ENCODE results near the gene MAP3K19.

Gene MAP3K19

DNA sequence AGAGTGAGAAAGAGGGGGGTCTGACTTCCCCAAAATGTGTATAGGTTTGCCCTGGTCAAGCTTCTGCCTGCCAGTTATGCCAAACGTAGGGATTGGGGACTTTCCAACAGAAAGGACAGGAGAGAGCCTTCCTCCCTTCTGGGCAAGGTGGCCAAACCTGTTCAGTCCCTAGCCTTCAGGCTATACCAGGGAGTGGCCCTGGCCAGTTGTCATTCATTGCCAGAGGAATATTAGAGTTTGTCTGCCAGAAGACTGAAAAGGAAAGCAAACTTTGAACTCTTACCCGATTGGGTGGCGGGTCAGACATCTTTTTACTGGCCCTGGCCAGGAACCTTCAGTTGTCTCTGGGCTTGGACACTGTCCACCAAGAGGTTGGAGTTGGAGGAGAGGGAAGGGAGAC lies 27.0 kb upstream of the MAP3K19 start:
- no peaks in the 10 kb centered on the region for H3K4me1 ChIP-seq (ENCODE audit: control insufficient read depth, insufficient read depth, low read length)
- no peaks in the 10 kb centered on the region for H3K27me3 ChIP-seq (ENCODE audit: control insufficient read depth, insufficient read depth, low read length)
- no peak overlapping the region for H3K4me3 ChIP-seq (ENCODE audit: low read depth, low read length)
- peaks cover 34% of the 10 kb centered on the region for H3K36me3 ChIP-seq (ENCODE audit: control insufficient read depth, insufficient read depth, low read length)
- H3K9ac ChIP-seq (ENCODE audit: low read length), result no peak overlapping the region
- no peak overlapping the region for H3K27ac ChIP-seq (ENCODE audit: low read depth, low read length)
- peaks cover 52% of the 10 kb centered on the region for H3K9me3 ChIP-seq (ENCODE audit: control insufficient read depth, insufficient read depth, low read depth, low read length)

GRCh38 chr2:135072125-135072997 lies 25.1 kb upstream of the MAP3K19 start:
- Histone ChIP-seq H3K27me3 (ENCODE audit: control insufficient read depth, insufficient read depth, low read length) (no peaks in the 10 kb centered on the region), H3K4me3 (ENCODE audit: low read depth, low read length) (no peak overlapping the region), H3K9ac (ENCODE audit: low read length) (no peak overlapping the region), H3K27ac (ENCODE audit: low read depth, low read length) (no peak overlapping the region), H3K9me3 (ENCODE audit: control insufficient read depth, insufficient read depth, low read depth, low read length) (peaks cover 61% of the 10 kb centered on the region), H3K36me3 (ENCODE audit: control insufficient read depth, insufficient read depth, low read length) (peaks cover 33% of the 10 kb centered on the region), H3K4me1 (ENCODE audit: control insufficient read depth, insufficient read depth, low read length) (no peaks in the 10 kb centered on the region)

DNA sequence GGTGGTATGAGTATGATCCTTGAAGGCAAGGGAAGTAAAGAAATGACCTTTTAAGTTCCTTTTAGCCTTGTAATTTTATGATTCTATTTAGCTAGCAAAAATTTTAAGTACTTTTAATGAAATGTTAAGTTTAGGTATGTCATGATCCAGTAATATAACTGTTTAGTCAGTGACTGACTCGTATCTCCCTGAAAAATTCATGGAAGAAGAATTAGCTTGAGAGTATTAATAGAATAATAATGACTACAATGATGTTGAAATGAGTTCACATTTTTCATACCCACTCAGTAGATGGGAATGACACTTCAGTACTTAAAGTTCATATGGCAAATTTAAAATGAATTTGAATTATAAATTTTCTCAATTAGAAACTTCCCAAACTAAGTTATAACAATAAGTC lies 19.5 kb upstream of the MAP3K19 start:
- Histone ChIP-seq H3K4me1 (ENCODE audit: control insufficient read depth, insufficient read depth, low read length) (no peaks in the 10 kb centered on the region), H3K4me3 (ENCODE audit: low read depth, low read length) (no peak overlapping the region), H3K9ac (ENCODE audit: low read length) (no peak overlapping the region), H3K27ac (ENCODE audit: low read depth, low read length) (no peak overlapping the region), H3K36me3 (ENCODE audit: control insufficient read depth, insufficient read depth, low read length) (peaks cover 28% of the 10 kb centered on the region), H3K9me3 (ENCODE audit: control insufficient read depth, insufficient read depth, low read depth, low read length) (peaks cover 29% of the 10 kb centered on the region), H3K27me3 (ENCODE audit: control insufficient read depth, insufficient read depth, low read length) (no peaks in the 10 kb centered on the region)

DNA sequence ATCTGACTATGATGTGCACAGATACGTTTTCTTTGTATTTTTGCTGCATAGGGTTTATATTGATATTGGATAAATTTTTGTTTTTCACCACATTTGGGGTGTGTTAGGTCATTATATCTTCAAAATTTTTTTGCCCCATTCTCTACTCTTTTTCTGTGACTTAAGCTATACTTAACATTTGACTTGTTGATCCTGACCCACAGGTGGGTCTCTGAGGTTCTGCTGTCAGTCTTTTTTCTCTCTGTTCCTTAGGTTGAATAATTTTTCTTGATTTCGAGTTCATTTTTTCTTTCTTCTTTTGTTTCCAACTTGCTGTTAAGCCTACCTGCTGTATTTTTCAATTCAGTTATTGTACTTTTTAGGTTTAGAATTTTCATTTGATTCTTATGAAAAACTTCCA lies 16.9 kb upstream of the MAP3K19 start:
- H3K36me3 ChIP-seq (ENCODE audit: control insufficient read depth, insufficient read depth, low read length), result peaks cover 38% of the 10 kb centered on the region

GRCh38 chr2:135063210-135063609 lies 16.0 kb upstream of the MAP3K19 start:
- Histone ChIP-seq H3K27me3 (ENCODE audit: control insufficient read depth, insufficient read depth, low read length) (no peaks in the 10 kb centered on the region), H3K36me3 (ENCODE audit: control insufficient read depth, insufficient read depth, low read length) (peaks cover 38% of the 10 kb centered on the region)

More for the DNA sequence above, 16.9 kb upstream of the MAP3K19 start:
- Histone ChIP-seq H3K27me3 (ENCODE audit: control insufficient read depth, insufficient read depth, low read length) (no peaks in the 10 kb centered on the region), H3K4me1 (ENCODE audit: control insufficient read depth, insufficient read depth, low read length) (no peaks in the 10 kb centered on the region), H3K4me3 (ENCODE audit: low read depth, low read length) (no peak overlapping the region), H3K27ac (ENCODE audit: low read depth, low read length) (no peak overlapping the region), H3K9ac (ENCODE audit: low read length) (no peak overlapping the region), H3K9me3 (ENCODE audit: control insufficient read depth, insufficient read depth, low read depth, low read length) (peaks cover 8% of the 10 kb centered on the region; the same call in 1 of the 2 replicates)

GRCh38 chr2:135059577-135059976 lies 12.3 kb upstream of the MAP3K19 start:
- Histone ChIP-seq H3K27ac (ENCODE audit: low read depth, low read length) (no peak overlapping the region), H3K27me3 (ENCODE audit: control insufficient read depth, insufficient read depth, low read length) (no peaks in the 10 kb centered on the region), H3K36me3 (ENCODE audit: control insufficient read depth, insufficient read depth, low read length) (peaks cover 38% of the 10 kb centered on the region), H3K4me1 (ENCODE audit: control insufficient read depth, insufficient read depth, low read length) (no peaks in the 10 kb centered on the region), H3K9ac (ENCODE audit: low read length) (no peak overlapping the region), H3K9me3 (ENCODE audit: control insufficient read depth, insufficient read depth, low read depth, low read length) (no peaks in the 10 kb centered on the region), H3K4me3 (ENCODE audit: low read depth, low read length) (no peak overlapping the region)

More at GRCh38 chr2:135063210-135063609, 16.0 kb upstream of the MAP3K19 start:
- Histone ChIP-seq H3K27ac (ENCODE audit: low read depth, low read length) (no peak overlapping the region), H3K9me3 (ENCODE audit: control insufficient read depth, insufficient read depth, low read depth, low read length) (no peaks in the 10 kb centered on the region; the same call in 1 of the 2 replicates), H3K4me3 (ENCODE audit: low read depth, low read length) (no peak overlapping the region), H3K4me1 (ENCODE audit: control insufficient read depth, insufficient read depth, low read length) (no peaks in the 10 kb centered on the region), H3K9ac (ENCODE audit: low read length) (no peak overlapping the region)

- no peak overlapping the region for H3K4me3 ChIP-seq (ENCODE audit: low read depth, low read length)
- no peak overlapping the region for H3K9ac ChIP-seq (ENCODE audit: low read length)
- H3K27me3 ChIP-seq (ENCODE audit: control insufficient read depth, insufficient read depth, low read length), result no peaks in the 10 kb centered on the region
- no peaks in the 10 kb centered on the region for H3K9me3 ChIP-seq (ENCODE audit: control insufficient read depth, insufficient read depth, low read depth, low read length)
- peak overlapping the region; percentile 70; the same call in 1 of the 2 replicates for H3K27ac ChIP-seq (ENCODE audit: low read depth, low read length)
- peaks cover 7% of the 10 kb centered on the region; the same call in 1 of the 2 replicates for H3K4me1 ChIP-seq (ENCODE audit: control insufficient read depth, insufficient read depth, low read length)
- peaks cover 26% of the 10 kb centered on the region for H3K36me3 ChIP-seq (ENCODE audit: control insufficient read depth, insufficient read depth, low read length)
Observed at GRCh38 chr2:135056790-135057189, 9.5 kb upstream of the MAP3K19 start.

DNA sequence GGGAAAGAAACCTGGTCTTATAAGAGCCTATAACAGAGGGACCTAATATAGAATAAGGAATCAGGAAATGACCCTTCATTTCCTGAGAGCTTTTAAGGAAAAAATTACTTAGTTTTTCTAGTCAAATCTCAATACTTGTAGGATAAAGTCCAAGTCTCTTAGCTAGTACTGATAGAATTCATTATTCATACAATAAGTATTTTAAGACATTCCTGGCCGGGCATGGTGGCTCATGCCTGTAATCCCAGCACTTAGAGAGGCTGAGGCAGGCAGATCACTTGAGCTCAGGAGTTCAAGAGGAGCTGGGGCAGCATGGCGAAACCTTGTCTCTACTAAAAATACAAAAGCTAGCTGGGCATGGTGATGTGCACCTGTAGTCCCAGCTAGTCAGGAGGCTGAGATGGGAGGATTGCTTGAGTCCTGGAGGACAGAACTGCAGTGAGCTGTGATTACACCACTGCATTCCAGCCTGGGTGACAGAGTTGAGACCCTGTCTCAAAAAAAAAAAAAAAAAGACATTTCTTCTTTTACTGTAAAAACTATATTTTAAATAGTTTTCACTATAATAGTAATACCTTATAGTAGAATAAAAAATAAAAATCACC lies 8.0 kb upstream of the MAP3K19 start:
- Histone ChIP-seq H3K4me1 (ENCODE audit: control insufficient read depth, insufficient read depth, low read length) (peaks cover 9% of the 10 kb centered on the region; the same call in 1 of the 2 replicates), H3K36me3 (ENCODE audit: control insufficient read depth, insufficient read depth, low read length) (peaks cover 12% of the 10 kb centered on the region), H3K9me3 (ENCODE audit: control insufficient read depth, insufficient read depth, low read depth, low read length) (no peaks in the 10 kb centered on the region), H3K27ac (ENCODE audit: low read depth, low read length) (no peak overlapping the region), H3K27me3 (ENCODE audit: control insufficient read depth, insufficient read depth, low read length) (no peaks in the 10 kb centered on the region), H3K9ac (ENCODE audit: low read length) (no peak overlapping the region), H3K4me3 (ENCODE audit: low read depth, low read length) (no peak overlapping the region)

GRCh38 chr2:135052997-135053474 lies 5.8 kb upstream of the MAP3K19 start:
- H3K36me3 ChIP-seq (ENCODE audit: control insufficient read depth, insufficient read depth, low read length), result no peaks in the 10 kb centered on the region
- H3K4me3 ChIP-seq (ENCODE audit: low read depth, low read length), result peak overlapping the region; percentile 95
- no peaks in the 10 kb centered on the region for H3K9me3 ChIP-seq (ENCODE audit: control insufficient read depth, insufficient read depth, low read depth, low read length)
- H3K27ac ChIP-seq (ENCODE audit: low read depth, low read length), result no peak overlapping the region
- H3K27me3 ChIP-seq (ENCODE audit: control insufficient read depth, insufficient read depth, low read length), result no peaks in the 10 kb centered on the region
- peak overlapping the region; percentile 25 for H3K9ac ChIP-seq (ENCODE audit: low read length)
- peaks cover 9% of the 10 kb centered on the region; the same call in 1 of the 2 replicates for H3K4me1 ChIP-seq (ENCODE audit: control insufficient read depth, insufficient read depth, low read length)

DNA sequence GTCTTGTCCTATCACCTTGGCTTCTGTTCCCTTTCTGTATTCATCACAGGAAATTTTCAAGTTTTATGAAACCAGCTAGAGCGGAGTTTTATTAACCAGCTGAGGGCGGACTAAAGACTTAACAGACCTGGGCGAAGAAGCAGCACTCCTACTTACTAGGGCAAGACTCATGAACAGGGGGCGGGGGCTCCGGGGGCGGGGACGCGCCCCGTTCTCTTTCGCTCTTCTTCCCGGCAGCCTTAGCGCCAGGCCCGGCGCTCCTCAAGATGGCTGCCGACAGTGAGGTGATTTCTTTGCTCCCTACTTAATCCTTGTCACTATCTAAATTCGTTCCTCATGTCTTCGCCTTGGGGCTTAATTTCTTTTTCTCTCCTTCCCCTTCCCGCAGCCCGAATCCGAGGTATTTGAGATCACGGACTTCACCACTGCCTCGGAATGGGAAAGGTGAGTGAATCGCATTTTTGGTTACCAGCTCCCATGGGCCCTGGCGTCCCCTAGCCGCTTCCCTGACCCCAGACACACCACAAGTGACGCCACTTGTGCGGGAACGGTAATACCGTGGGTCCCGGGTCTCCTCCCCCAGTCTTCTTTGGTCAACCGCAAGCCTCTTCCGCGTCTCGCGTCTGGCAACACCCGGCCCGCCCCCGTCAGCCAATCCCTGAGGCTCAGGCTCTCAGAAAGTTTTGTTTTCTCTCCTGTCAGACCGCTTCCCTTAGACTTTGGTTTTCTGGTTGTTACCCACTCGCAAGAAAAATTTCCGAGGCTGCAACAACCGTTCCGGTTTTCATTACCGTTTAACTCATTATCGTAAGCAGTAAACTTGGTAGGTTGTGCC lies 5.0 kb upstream of the MAP3K19 start, which contains the start of gene RAB3GAP1:
RAB3GAP1 (plus strand) TSS at position 251 of the 835 bp plus-strand sequence; CDS start at position 267, 16 bp downstream.
- no peaks in the 10 kb centered on the region for H3K9me3 ChIP-seq (ENCODE audit: control insufficient read depth, insufficient read depth, low read depth, low read length)
- no peaks in the 10 kb centered on the region for H3K27me3 ChIP-seq (ENCODE audit: control insufficient read depth, insufficient read depth, low read length)
- H3K27ac ChIP-seq (ENCODE audit: low read depth, low read length), result peak within 1 kb of the TSS; percentile 62
- peaks cover 9% of the 10 kb centered on the region; the same call in 1 of the 2 replicates for H3K4me1 ChIP-seq (ENCODE audit: control insufficient read depth, insufficient read depth, low read length)
- H3K4me3 ChIP-seq (ENCODE audit: low read depth, low read length), result peak within 1 kb of the TSS; percentile 95
- no peaks in the 10 kb centered on the region for H3K36me3 ChIP-seq (ENCODE audit: control insufficient read depth, insufficient read depth, low read length)
- H3K9ac ChIP-seq (ENCODE audit: low read length), result peak within 1 kb of the TSS; percentile 94

All from HUES6 (cell line).